ENCODE measurements around the gene ARPIN.
"Not testable (repeated sequence)": the region's sequence is repeated elsewhere in the genome, so short reads cannot be mapped to it uniquely, and the experiment has no call there.

ARPIN gene

DNA sequence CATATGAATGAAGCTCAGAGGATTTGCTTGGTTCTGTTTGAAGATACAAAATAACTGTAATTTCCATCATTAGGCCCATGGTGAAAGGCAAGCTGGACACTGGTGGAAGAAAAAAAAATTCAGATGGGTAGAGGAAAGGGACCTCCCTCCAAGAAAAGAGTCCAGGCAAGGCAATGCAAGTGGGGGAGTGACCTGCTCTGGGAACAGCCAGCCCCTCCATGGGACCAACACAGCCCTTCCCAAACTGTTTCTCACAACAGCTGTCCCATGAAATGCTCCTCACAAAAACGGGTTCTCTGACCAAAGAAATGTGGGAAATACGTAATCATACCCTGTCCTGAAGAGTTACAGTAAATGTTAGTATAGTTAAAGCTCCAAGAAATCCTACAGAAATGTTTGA lies 14.6 kb downstream of the ARPIN start:
- Histone ChIP-seq H3K4me1 (ENCODE audit: control insufficient read depth, insufficient read depth, low read length) (peaks cover under 1% of the 10 kb centered on the region), H3K9ac (ENCODE audit: low read depth, low read length) (no peak overlapping the region), H3K27me3 (ENCODE audit: control insufficient read depth, insufficient read depth, low read length) (no peaks in the 10 kb centered on the region), H3K36me3 (ENCODE audit: insufficient read depth, low read length) (no peaks in the 10 kb centered on the region), H3K4me2 (ENCODE audit: low read length) (no peak overlapping the region), H3K4me3 (ENCODE audit: low read length) (no peak overlapping the region), H3K9me3 (replicated peaks; ENCODE audit: low read length) (no peaks in the 10 kb centered on the region)

DNA sequence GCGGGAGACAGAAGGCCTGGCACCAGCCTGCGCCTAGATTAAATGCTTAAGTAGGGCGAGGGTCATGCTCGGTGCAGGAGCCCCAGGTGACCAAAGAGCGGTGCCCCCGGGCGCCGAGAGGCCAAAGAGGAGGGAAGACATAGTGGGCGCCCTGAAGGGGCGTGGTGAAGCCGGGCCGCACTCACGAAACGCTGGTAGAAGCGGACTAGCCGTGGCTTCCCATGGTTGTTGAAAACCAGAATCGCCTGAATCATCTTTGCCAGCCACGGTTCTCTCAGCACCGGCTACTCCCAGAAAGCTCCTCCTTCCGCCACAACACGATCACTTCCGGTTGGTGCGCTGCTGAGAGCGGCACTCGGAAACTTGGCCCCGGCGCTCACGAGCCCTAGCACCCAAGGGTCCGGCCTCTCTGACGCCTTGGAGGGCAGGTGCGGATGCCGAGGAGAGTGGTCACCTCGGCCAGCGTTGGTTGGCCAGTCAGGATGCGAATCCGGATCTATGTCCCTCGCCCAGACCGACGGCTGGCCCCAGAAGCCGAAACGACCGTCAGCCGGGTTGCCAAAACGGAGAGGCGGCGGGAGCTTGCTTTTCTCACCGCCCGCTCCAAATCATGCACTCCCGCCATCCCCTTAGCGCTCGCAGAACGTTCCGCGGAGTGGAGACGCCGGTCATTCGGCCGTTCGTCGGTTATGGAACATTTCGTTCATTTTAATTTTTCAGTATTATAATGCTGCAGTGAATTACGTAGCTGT lies 18.9 kb downstream of the ARPIN start, which contains the start of gene AP3S2:
Gene AP3S2 (minus strand): TSS at position 299 of the 752 bp plus-strand sequence. CDS start 45 bp downstream, at position 254.
- no peaks in the 10 kb centered on the region for H3K9me3 ChIP-seq (replicated peaks; ENCODE audit: low read length)
- no peaks in the 10 kb centered on the region for H3K27me3 ChIP-seq (ENCODE audit: control insufficient read depth, insufficient read depth, low read length)
- peaks cover 2% of the 10 kb centered on the region for H3K36me3 ChIP-seq (ENCODE audit: insufficient read depth, low read length)
- H3K4me3 ChIP-seq (ENCODE audit: low read length), result peak within 1 kb of the TSS; percentile 93
- H3K4me1 ChIP-seq (ENCODE audit: control insufficient read depth, insufficient read depth, low read length), result peaks cover 5% of the 10 kb centered on the region
- H3K4me2 ChIP-seq (ENCODE audit: low read length), result peak within 1 kb of the TSS; percentile 83
- peak within 1 kb of the TSS; percentile 95 for H3K9ac ChIP-seq (ENCODE audit: low read depth, low read length)

DNA sequence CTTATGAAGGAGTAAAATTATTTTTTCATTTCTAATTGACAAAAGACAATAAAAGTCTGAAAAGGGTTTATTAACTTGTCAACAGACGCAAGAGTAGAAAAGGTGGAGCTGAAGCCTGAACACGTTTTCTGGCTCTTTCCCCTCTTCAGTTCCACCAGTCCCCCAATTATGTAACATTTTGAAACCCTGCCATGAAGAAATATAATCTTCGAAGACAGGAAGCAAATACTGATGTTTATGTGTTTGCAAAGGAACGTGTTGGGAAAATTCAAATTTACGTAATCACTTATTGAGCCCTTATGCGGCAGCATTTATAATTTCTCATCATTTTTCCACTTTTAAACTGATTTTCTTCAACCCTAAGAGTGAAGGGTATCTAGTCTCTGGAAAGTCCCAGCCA lies 19.7 kb downstream of the ARPIN start:
- peaks cover 5% of the 10 kb centered on the region for H3K4me1 ChIP-seq (ENCODE audit: control insufficient read depth, insufficient read depth, low read length)
- no peaks in the 10 kb centered on the region for H3K9me3 ChIP-seq (replicated peaks; ENCODE audit: low read length)
- H3K27me3 ChIP-seq (ENCODE audit: control insufficient read depth, insufficient read depth, low read length), result no peaks in the 10 kb centered on the region
- peak overlapping the region; percentile 95 for H3K9ac ChIP-seq (ENCODE audit: low read depth, low read length)
- peaks cover 9% of the 10 kb centered on the region for H3K36me3 ChIP-seq (ENCODE audit: insufficient read depth, low read length)
- peak overlapping the region; percentile 93 for H3K4me3 ChIP-seq (ENCODE audit: low read length)
- peak overlapping the region; percentile 83 for H3K4me2 ChIP-seq (ENCODE audit: low read length)

DNA sequence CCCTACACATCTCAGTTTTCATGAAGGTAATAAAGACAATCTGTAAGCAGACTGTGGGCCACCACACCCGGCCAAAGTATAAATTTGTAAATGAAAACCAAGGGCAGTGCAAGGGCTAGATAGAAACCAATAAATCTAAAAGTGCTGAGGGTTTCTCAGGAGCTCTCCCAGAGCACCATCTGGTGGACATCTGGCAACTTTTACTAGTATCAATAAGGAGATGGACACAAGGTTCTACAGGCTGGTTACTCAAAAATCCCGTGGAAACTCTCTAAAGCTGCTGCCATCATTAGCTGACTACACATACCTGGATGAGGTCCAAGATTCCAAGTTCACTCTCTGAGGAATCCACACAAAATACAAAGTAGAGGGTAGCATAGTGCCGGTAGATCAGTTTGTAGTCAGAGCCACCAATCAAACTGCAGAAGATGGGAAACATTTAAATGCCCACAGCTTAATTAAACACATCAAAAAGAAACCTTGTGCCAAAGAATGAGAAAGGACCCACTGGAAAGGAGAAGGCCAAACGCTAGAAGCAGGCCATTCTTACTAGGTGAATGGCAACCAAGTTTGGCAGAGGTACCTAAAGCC lies 24.4 kb downstream of the ARPIN start:
- Histone ChIP-seq H3K27me3 (ENCODE audit: control insufficient read depth, insufficient read depth, low read length) (no peaks in the 10 kb centered on the region), H3K9ac (ENCODE audit: low read depth, low read length) (no peak overlapping the region), H3K4me3 (ENCODE audit: low read length) (no peak overlapping the region), H3K4me2 (ENCODE audit: low read length) (no peak overlapping the region), H3K9me3 (replicated peaks; ENCODE audit: low read length) (no peaks in the 10 kb centered on the region), H3K4me1 (ENCODE audit: control insufficient read depth, insufficient read depth, low read length) (peaks cover 5% of the 10 kb centered on the region), H3K36me3 (ENCODE audit: insufficient read depth, low read length) (peaks cover 36% of the 10 kb centered on the region)

DNA sequence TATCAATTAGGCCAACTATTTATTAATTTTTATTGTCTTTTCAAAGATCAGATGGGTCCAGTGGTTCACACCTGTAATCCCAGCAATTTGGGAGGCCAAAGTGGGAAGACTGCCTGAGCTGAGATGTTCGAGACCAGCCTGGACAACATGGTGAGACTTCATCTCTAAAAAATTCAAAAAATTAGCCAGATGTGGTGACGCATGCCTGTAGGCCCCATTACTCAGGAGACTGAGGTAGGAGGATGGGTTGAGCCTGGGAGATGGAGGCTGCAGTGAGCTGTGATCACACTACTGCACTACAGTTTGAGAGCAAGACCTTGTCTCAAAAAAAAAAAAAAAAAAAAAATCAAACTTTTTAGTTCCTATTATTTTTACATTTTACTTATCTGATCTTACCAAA lies 27.1 kb downstream of the ARPIN start:
- Histone ChIP-seq H3K27me3 (ENCODE audit: control insufficient read depth, insufficient read depth, low read length) (no peaks in the 10 kb centered on the region), H3K36me3 (ENCODE audit: insufficient read depth, low read length) (peaks cover 36% of the 10 kb centered on the region), H3K4me3 (ENCODE audit: low read length) (no peak overlapping the region), H3K9me3 (replicated peaks; ENCODE audit: low read length) (no peaks in the 10 kb centered on the region), H3K9ac (ENCODE audit: low read depth, low read length) (no peak overlapping the region), H3K4me2 (ENCODE audit: low read length) (no peak overlapping the region), H3K4me1 (ENCODE audit: control insufficient read depth, insufficient read depth, low read length) (no peaks in the 10 kb centered on the region)

DNA sequence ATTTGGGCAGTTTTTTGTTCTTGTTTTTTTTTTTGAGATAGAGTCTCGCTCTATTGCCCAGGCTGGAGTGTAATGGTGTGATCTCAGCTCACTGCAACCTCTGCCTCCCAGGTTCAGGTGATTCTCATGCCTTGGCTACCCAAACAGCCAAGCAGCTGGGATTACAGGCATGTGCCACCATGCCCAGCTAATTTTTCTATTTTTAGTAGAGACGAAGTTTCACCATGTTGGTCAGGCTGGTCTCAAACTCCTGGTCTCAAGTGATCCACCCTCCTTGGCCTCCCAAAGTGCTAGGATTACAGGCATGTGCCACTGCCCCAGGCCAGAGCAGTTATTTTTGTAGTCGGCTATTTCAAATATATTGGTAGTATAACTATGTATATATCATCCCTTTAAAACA lies 27.6 kb downstream of the ARPIN start:
- not testable (repeated sequence) for H3K9me3 ChIP-seq (replicated peaks; ENCODE audit: low read length); H3K9ac ChIP-seq (ENCODE audit: low read depth, low read length); H3K4me3 ChIP-seq (ENCODE audit: low read length); H3K4me1 ChIP-seq (ENCODE audit: control insufficient read depth, insufficient read depth, low read length); H3K4me2 ChIP-seq (ENCODE audit: low read length); H3K27me3 ChIP-seq (ENCODE audit: control insufficient read depth, insufficient read depth, low read length)
- H3K36me3 ChIP-seq (ENCODE audit: insufficient read depth, low read length), result peaks cover 36% of the 10 kb centered on the region

DNA sequence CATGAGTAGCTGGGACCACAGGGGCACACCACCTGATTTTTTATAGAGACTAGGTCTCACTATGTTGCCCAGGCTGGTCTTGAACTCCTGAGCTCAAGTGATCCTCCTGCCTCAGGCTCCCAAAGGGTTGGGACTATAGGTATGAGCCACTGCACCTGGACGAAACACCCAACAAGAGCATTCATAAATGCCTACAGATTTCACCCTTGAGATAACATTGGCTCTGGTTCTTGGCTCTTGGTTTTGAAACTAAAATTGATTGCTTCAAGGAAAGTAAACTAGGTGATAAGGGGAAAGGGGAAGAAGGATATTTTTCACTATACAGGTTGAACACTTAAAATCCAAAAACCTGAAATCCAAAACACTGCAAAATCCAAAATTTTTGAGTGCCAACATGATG lies 29.2 kb downstream of the ARPIN start:
- H3K27me3 ChIP-seq (ENCODE audit: control insufficient read depth, insufficient read depth, low read length), result no peaks in the 10 kb centered on the region
- H3K4me3 ChIP-seq (ENCODE audit: low read length), result no peak overlapping the region
- no peaks in the 10 kb centered on the region for H3K4me1 ChIP-seq (ENCODE audit: control insufficient read depth, insufficient read depth, low read length)
- H3K36me3 ChIP-seq (ENCODE audit: insufficient read depth, low read length), result peaks cover 32% of the 10 kb centered on the region
- no peak overlapping the region for H3K9ac ChIP-seq (ENCODE audit: low read depth, low read length)
- H3K9me3 ChIP-seq (replicated peaks; ENCODE audit: low read length), result no peaks in the 10 kb centered on the region
- H3K4me2 ChIP-seq (ENCODE audit: low read length), result no peak overlapping the region

DNA sequence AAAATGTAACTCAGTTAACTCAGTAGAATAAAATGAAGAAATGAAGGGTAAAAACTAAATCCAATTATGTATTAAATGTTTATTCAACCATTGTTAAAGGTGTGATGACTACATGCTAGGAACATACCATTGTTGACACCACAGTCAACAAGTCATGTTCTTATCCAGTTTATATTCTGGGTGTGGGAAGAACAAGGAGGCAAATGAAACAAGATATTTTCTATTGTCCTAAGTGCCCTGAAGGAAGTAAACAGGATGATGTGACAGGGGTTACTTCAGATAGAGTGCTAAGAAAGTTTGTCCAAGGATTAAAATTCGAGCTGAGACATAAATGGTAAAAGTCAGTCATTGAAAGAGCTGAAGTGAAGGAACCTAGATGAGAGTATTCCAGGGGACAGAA lies 32.0 kb downstream of the ARPIN start:
- Histone ChIP-seq H3K36me3 (ENCODE audit: insufficient read depth, low read length) (peaks cover 22% of the 10 kb centered on the region), H3K4me1 (ENCODE audit: control insufficient read depth, insufficient read depth, low read length) (no peaks in the 10 kb centered on the region), H3K4me3 (ENCODE audit: low read length) (no peak overlapping the region)

DNA sequence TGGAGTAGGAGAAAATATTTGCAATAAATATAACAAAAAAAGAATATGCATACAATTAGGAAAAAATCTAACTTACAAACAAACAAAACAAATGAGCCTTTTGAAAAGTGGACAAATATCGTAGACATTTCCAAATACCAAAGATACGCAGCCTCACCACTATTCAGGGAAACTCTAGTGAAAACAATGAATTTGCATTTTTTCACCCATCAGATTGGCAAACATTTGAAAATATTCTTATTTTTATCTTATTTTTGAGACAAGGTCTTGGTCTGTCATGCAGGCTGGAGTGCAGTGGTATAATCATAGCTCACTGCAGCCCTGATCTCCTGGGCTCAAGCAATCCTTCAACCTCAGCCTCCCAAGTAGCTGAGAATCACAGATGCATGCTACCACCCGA lies 34.4 kb downstream of the ARPIN start:
- no peak overlapping the region for H3K4me3 ChIP-seq (ENCODE audit: low read length)
- no peak overlapping the region for H3K4me2 ChIP-seq (ENCODE audit: low read length)
- H3K9ac ChIP-seq (ENCODE audit: low read depth, low read length), result no peak overlapping the region
- H3K27me3 ChIP-seq (ENCODE audit: control insufficient read depth, insufficient read depth, low read length), result no peaks in the 10 kb centered on the region
- H3K36me3 ChIP-seq (ENCODE audit: insufficient read depth, low read length), result peaks cover 14% of the 10 kb centered on the region
- no peaks in the 10 kb centered on the region for H3K4me1 ChIP-seq (ENCODE audit: control insufficient read depth, insufficient read depth, low read length)
- H3K9me3 ChIP-seq (replicated peaks; ENCODE audit: low read length), result no peaks in the 10 kb centered on the region

More for the DNA sequence above, 32.0 kb downstream of the ARPIN start:
- Histone ChIP-seq H3K4me2 (ENCODE audit: low read length) (no peak overlapping the region), H3K27me3 (ENCODE audit: control insufficient read depth, insufficient read depth, low read length) (no peaks in the 10 kb centered on the region), H3K9ac (ENCODE audit: low read depth, low read length) (no peak overlapping the region), H3K9me3 (replicated peaks; ENCODE audit: low read length) (no peaks in the 10 kb centered on the region)

DNA sequence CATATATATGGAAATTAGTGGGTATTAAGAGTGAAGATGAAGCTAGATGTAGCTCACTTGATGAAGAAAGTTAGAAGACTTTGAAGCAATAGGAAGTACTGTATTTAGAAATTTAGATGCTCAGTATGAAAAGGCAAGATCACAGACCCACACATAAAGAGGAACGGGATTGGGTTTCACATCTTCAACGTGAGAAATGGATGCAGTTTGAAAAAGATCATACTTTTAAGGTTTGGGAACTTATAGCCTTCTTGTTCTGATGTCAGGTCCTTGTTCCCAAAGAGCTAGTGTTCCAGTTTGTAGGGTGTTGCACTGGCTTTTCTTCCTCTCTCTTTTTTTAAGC lies 35.7 kb downstream of the ARPIN start:
- no peak overlapping the region for H3K9ac ChIP-seq (ENCODE audit: low read depth, low read length)
- H3K4me3 ChIP-seq (ENCODE audit: low read length), result no peak overlapping the region
- H3K4me1 ChIP-seq (ENCODE audit: control insufficient read depth, insufficient read depth, low read length), result no peaks in the 10 kb centered on the region
- H3K4me2 ChIP-seq (ENCODE audit: low read length), result no peak overlapping the region
- no peaks in the 10 kb centered on the region for H3K27me3 ChIP-seq (ENCODE audit: control insufficient read depth, insufficient read depth, low read length)
- H3K9me3 ChIP-seq (replicated peaks; ENCODE audit: low read length), result no peaks in the 10 kb centered on the region
- H3K36me3 ChIP-seq (ENCODE audit: insufficient read depth, low read length), result peaks cover 17% of the 10 kb centered on the region

DNA sequence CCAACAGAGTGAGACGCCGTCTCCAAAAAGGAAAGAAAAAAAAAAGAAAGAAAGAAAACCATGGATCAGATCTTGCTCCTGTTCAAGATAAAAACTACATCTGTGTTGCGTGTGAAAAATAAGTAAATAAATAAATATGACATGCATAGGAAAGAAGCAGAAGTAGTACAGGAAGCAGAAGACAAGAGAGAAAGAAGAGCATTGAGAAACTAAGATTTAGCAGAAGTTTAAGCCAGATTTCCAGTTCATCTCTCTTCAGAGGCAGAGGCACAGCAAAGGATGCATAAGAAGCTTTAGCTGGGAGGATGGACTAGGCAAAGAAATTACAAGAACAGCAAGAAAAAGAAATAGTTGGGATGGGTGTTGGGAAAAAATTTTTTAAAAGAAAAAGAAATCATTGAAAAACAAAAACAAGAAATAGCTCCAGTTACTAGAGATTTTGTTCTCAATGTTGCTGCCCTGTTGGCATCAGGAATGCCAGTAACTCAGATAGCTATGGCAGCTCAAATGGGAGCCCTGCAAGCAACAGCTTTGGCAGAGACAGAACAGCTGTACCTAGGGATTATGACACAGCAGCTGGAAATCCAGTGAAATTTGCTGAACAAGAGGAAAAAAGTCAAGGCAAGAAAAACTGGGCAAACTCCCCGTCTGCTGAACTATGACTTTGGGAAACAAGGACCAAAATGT lies 36.2 kb downstream of the ARPIN start:
- Histone ChIP-seq H3K4me1 (ENCODE audit: control insufficient read depth, insufficient read depth, low read length) (no peaks in the 10 kb centered on the region), H3K9me3 (replicated peaks; ENCODE audit: low read length) (no peaks in the 10 kb centered on the region), H3K36me3 (ENCODE audit: insufficient read depth, low read length) (peaks cover 19% of the 10 kb centered on the region), H3K27me3 (ENCODE audit: control insufficient read depth, insufficient read depth, low read length) (no peaks in the 10 kb centered on the region), H3K4me2 (ENCODE audit: low read length) (no peak overlapping the region), H3K4me3 (ENCODE audit: low read length) (no peak overlapping the region), H3K9ac (ENCODE audit: low read depth, low read length) (no peak overlapping the region)
